ENCODE results near the gene AUTS2.

Gene AUTS2

DNA sequence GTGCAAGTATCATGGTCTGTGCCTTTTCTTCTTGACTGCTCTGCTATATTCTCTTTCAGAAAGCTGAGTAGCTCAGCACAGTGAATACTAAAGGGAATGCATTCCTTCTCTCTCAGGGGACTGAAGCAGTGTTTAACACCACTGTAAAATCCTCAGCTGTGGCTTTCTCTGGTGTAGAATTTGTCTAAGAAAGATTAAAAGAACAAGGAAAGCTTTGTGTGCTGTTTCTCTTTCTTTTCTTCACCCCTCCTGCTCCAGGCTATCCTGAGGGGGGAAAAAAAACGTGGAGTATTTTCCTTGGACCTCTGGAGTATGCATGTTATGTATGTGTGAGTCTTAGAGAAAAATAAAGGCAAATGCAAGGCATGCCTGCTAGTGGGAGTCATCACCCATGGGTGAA is 383.9 kb downstream of the AUTS2 start:
- no peak overlapping the region for H3K4me3 ChIP-seq (ENCODE audit: insufficient read depth, low read length, poor library complexity, severe bottlenecking)
- no peaks in the 10 kb centered on the region for H3K27me3 ChIP-seq (ENCODE audit: low read length)
- H3K9me3 ChIP-seq (ENCODE audit: insufficient read depth, low read length): no peaks in the 10 kb centered on the region
- H3K9me2 ChIP-seq (replicated peaks; ENCODE audit: insufficient read depth, low read length): no peaks in the 10 kb centered on the region
- H3K36me3 ChIP-seq (ENCODE audit: low read length): no peaks in the 10 kb centered on the region
- H2AFZ ChIP-seq (ENCODE audit: low read depth, low read length, severe bottlenecking): no peak overlapping the region
- peaks cover 31% of the 10 kb centered on the region; the same call in 1 of the 2 replicates for H4K20me1 ChIP-seq (ENCODE audit: low read depth, low read length)
- no peak overlapping the region for H3K4me2 ChIP-seq (ENCODE audit: low read depth, low read length, poor library complexity, severe bottlenecking)
- no peaks in the 10 kb centered on the region for H3F3A ChIP-seq (ENCODE audit: insufficient read depth)
- TF ChIP-seq, protein P1, sequence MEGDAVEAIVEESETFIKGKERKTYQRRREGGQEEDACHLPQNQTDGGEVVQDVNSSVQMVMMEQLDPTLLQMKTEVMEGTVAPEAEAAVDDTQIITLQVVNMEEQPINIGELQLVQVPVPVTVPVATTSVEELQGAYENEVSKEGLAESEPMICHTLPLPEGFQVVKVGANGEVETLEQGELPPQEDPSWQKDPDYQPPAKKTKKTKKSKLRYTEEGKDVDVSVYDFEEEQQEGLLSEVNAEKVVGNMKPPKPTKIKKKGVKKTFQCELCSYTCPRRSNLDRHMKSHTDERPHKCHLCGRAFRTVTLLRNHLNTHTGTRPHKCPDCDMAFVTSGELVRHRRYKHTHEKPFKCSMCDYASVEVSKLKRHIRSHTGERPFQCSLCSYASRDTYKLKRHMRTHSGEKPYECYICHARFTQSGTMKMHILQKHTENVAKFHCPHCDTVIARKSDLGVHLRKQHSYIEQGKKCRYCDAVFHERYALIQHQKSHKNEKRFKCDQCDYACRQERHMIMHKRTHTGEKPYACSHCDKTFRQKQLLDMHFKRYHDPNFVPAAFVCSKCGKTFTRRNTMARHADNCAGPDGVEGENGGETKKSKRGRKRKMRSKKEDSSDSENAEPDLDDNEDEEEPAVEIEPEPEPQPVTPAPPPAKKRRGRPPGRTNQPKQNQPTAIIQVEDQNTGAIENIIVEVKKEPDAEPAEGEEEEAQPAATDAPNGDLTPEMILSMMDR (IDR thresholded peaks at IDR 0.05; ENCODE audit: insufficient read depth, low read length, poor library complexity, severe bottlenecking): no peak
- TF ChIP-seq EZH2phosphoT487 (conservative IDR thresholded peaks at IDR 0.05; ENCODE audit: low read length): no peak
- no peak overlapping the region for H3K27ac ChIP-seq (ENCODE audit: low read depth, low read length)
- H3K9ac ChIP-seq (ENCODE audit: low read length): no peak overlapping the region
- H3K79me2 ChIP-seq (ENCODE audit: insufficient read depth, low read length): 0 out of 2 replicates have a peak, but pooled peaks cover 7% of the 10 kb centered on the region

DNA sequence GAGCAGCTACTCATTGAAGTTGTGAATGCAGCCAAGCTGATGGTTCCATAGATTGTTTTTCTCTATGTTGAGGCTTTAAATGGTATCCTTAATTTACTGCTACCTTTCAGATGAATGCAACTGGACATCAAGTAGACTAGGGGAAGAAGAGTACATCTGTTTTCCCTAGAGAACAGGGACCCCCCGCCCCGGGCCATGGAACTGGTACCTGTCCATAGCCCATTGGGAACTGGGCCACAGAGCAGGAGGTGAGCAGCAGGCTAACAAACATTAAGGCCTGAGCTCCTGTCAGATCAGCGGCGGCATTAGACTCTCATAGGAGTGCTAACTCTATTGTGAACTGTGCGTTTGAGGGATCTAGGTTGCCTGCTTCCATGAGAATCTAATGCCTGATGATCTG is 391.3 kb downstream of the AUTS2 start:
- Histone ChIP-seq H3K36me3 (ENCODE audit: low read length) (no peaks in the 10 kb centered on the region), H3K79me2 (ENCODE audit: insufficient read depth, low read length) (no peaks in the 10 kb centered on the region), H3K9me3 (ENCODE audit: insufficient read depth, low read length) (no peaks in the 10 kb centered on the region), H3K27ac (ENCODE audit: low read depth, low read length) (no peak overlapping the region), H2AFZ (ENCODE audit: low read depth, low read length, severe bottlenecking) (no peak overlapping the region), H4K20me1 (ENCODE audit: low read depth, low read length) (peaks cover 25% of the 10 kb centered on the region; the same call in 1 of the 2 replicates), H3K4me2 (ENCODE audit: low read depth, low read length, poor library complexity, severe bottlenecking) (no peak overlapping the region), H3K27me3 (ENCODE audit: low read length) (no peaks in the 10 kb centered on the region), H3K9ac (ENCODE audit: low read length) (no peak overlapping the region), H3K4me3 (ENCODE audit: insufficient read depth, low read length, poor library complexity, severe bottlenecking) (no peak overlapping the region), H3K9me2 (replicated peaks; ENCODE audit: insufficient read depth, low read length) (no peaks in the 10 kb centered on the region), H3F3A (ENCODE audit: insufficient read depth) (no peaks in the 10 kb centered on the region)
- TF ChIP-seq, protein P1 (IDR thresholded peaks at IDR 0.05; ENCODE audit: insufficient read depth, low read length, poor library complexity, severe bottlenecking): no peak
- no peak for TF ChIP-seq EZH2phosphoT487 (conservative IDR thresholded peaks at IDR 0.05; ENCODE audit: low read length)

DNA sequence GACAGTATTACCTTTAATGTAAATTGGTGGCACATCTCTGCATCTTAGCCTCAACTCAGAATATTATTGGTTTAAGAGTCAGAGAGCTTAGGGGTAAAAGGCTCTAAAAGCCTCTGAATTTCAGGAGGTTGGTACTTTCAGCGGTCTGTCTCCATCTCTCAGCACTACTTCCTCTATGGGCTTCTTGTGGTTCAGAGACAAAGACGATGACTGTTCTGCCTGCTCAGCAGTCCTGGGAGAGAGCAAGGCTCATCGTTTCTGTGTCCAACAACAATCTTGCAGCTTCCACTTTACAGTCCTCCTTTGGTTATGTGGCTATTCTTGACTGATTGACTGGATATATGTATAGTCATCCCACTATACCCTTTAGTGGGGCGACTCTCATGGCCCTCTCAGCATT is 394.7 kb downstream of the AUTS2 start:
- H3K36me3 ChIP-seq (ENCODE audit: low read length): no peaks in the 10 kb centered on the region
- H3K4me3 ChIP-seq (ENCODE audit: insufficient read depth, low read length, poor library complexity, severe bottlenecking): no peak overlapping the region
- no peak overlapping the region for H3K27ac ChIP-seq (ENCODE audit: low read depth, low read length)
- no peaks in the 10 kb centered on the region for H3K9me3 ChIP-seq (ENCODE audit: insufficient read depth, low read length)
- no peak overlapping the region for H3K4me2 ChIP-seq (ENCODE audit: low read depth, low read length, poor library complexity, severe bottlenecking)
- no peak overlapping the region for H2AFZ ChIP-seq (ENCODE audit: low read depth, low read length, severe bottlenecking)
- TF ChIP-seq, protein P1 (IDR thresholded peaks at IDR 0.05; ENCODE audit: insufficient read depth, low read length, poor library complexity, severe bottlenecking): no peak
- TF ChIP-seq EZH2phosphoT487 (conservative IDR thresholded peaks at IDR 0.05; ENCODE audit: low read length): no peak
- 0 out of 2 replicates have a peak, but pooled peaks cover 18% of the 10 kb centered on the region for H4K20me1 ChIP-seq (ENCODE audit: low read depth, low read length)
- no peaks in the 10 kb centered on the region for H3K27me3 ChIP-seq (ENCODE audit: low read length)
- H3K79me2 ChIP-seq (ENCODE audit: insufficient read depth, low read length): no peaks in the 10 kb centered on the region
- no peaks in the 10 kb centered on the region for H3F3A ChIP-seq (ENCODE audit: insufficient read depth)
- no peaks in the 10 kb centered on the region for H3K9me2 ChIP-seq (replicated peaks; ENCODE audit: insufficient read depth, low read length)
- H3K9ac ChIP-seq (ENCODE audit: low read length): no peak overlapping the region

Data from SU-DHL-6 (cell line).